ENCODE measurements around the gene PRR29. TPM values are rescaled to one million over a fixed set of nuclear protein-coding genes. Genes with fewer than 3 reads are reported as not detected.

Gene PRR29
- total RNA-seq = under 1 TPM in 1 of 5 donors, not detected in 4; 0.92 TPM
- under 1 TPM in 2 of 3 donors, not detected in 1; 0.08 to 0.50 TPM for polyA plus RNA-seq
- long read RNA-seq, donor 1, partial matches to known transcripts = 0 of 2 reads
- long read RNA-seq, donor 1, other reads (novel, unspliced or antisense) = 0 of 2 reads
- long read RNA-seq, donor 2, partial matches to known transcripts = 0 of 1 reads
- long read RNA-seq, donor 2, other reads (novel, unspliced or antisense) = 0 of 1 reads
- long read RNA-seq, donor 3 = 0 reads
- long read RNA-seq, donor 4, partial matches to known transcripts = 0 of 1 reads
- long read RNA-seq, donor 4, other reads (novel, unspliced or antisense) = 0 of 1 reads
- long read RNA-seq, donor 5, transcript PRR29-206 (1 exons, 1,637 nt) = major isoform, 9 of 10 reads
- long read RNA-seq, donor 5, partial matches to known transcripts = 0 of 10 reads
- long read RNA-seq, donor 5, other reads (novel, unspliced or antisense) = 0 of 10 reads
- long read RNA-seq, donor 6, partial matches to known transcripts = 0 of 4 reads
- long read RNA-seq, donor 6, other reads (novel, unspliced or antisense) = 0 of 4 reads
- long read RNA-seq, donor 7, partial matches to known transcripts = 0 of 4 reads
- long read RNA-seq, donor 7, other reads (novel, unspliced or antisense) = 0 of 4 reads
- long read RNA-seq, donor 8, partial matches to known transcripts = 0 of 2 reads
- long read RNA-seq, donor 8, other reads (novel, unspliced or antisense) = 0 of 2 reads
- long read RNA-seq, donor 9, transcript PRR29-206 (1 exons, 1,637 nt) = major isoform, 6 of 6 reads
- long read RNA-seq, donor 9, partial matches to known transcripts = 0 of 6 reads
- long read RNA-seq, donor 9, other reads (novel, unspliced or antisense) = 0 of 6 reads
- long read RNA-seq, donor 10, partial matches to known transcripts = 0 of 3 reads
- long read RNA-seq, donor 10, other reads (novel, unspliced or antisense) = 0 of 3 reads

GRCh38 chr17:63998050-63998720 lies at the start of gene PRR29:
TSS of gene PRR29 (plus strand) at chr17:63998351. CDS start at chr17:63998365, 14 bp downstream.
- peak; percentile 74 to 95 for DNase-seq
- Histone ChIP-seq H3K27me3 (peaks cover 0 to 55% (median 19%) of the 10 kb centered on the region in 3 donors), H3K36me3 (peaks cover 0 to 8% (median 2%) of the 10 kb centered on the region in 4 donors), H3K27ac (peak within 1 kb of the TSS in 4 of 5 donors; percentile 5 to 42 (median 31)), H3K9me3 (no peaks in the 10 kb centered on the region), H3K4me3 (peak within 1 kb of the TSS; percentile 50 to 68 (median 60)), H3K4me1 (peaks cover 16 to 27% (median 21%) of the 10 kb centered on the region in 4 donors)
- WGBS, 5 donors = 0 to 3% (median 1%) methylated on average over 28 to 43 of the region's 43 CpGs
- no peak for TF ChIP-seq EP300 (IDR thresholded peaks at IDR 0.05)
- TF ChIP-seq, protein P1, sequence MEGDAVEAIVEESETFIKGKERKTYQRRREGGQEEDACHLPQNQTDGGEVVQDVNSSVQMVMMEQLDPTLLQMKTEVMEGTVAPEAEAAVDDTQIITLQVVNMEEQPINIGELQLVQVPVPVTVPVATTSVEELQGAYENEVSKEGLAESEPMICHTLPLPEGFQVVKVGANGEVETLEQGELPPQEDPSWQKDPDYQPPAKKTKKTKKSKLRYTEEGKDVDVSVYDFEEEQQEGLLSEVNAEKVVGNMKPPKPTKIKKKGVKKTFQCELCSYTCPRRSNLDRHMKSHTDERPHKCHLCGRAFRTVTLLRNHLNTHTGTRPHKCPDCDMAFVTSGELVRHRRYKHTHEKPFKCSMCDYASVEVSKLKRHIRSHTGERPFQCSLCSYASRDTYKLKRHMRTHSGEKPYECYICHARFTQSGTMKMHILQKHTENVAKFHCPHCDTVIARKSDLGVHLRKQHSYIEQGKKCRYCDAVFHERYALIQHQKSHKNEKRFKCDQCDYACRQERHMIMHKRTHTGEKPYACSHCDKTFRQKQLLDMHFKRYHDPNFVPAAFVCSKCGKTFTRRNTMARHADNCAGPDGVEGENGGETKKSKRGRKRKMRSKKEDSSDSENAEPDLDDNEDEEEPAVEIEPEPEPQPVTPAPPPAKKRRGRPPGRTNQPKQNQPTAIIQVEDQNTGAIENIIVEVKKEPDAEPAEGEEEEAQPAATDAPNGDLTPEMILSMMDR (IDR thresholded peaks at IDR 0.05) = no peak
- TF ChIP-seq POLR2AphosphoS5 (IDR thresholded peaks at IDR 0.05) = no peak
- TF ChIP-seq POLR2A (IDR thresholded peaks at IDR 0.05) = no peak
- intact Hi-C loops (cut with DNase I; ENCODE audit: low total_unique reads) = no loop called here

DNA sequence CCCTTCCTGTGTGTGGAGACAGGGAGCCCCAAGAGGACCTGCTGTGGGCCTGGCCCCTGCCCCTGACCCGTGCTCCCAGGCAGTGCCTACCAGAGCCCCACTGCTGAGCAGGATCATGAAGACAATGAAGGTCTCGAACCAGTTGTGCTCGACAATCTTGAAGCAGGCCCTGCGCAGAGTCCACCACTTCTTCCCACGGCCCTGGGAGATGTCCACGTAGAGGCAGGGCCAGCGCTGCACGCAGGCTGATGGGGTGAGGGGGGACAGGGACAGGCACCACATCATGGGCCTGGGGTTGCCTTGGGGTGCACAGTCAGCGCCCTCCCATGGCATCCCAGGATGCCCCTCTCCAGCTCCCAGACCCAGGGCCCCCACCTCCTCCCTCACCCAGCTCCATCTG lies 49.6 kb upstream of the PRR29 start:
- WGBS, 5 donors = 85 to 90% (median 88%) methylated on average over 6 to 9 of the region's 9 CpGs
- intact Hi-C loops (cut with DNase I; ENCODE audit: low total_unique reads) = no loop called here

DNA sequence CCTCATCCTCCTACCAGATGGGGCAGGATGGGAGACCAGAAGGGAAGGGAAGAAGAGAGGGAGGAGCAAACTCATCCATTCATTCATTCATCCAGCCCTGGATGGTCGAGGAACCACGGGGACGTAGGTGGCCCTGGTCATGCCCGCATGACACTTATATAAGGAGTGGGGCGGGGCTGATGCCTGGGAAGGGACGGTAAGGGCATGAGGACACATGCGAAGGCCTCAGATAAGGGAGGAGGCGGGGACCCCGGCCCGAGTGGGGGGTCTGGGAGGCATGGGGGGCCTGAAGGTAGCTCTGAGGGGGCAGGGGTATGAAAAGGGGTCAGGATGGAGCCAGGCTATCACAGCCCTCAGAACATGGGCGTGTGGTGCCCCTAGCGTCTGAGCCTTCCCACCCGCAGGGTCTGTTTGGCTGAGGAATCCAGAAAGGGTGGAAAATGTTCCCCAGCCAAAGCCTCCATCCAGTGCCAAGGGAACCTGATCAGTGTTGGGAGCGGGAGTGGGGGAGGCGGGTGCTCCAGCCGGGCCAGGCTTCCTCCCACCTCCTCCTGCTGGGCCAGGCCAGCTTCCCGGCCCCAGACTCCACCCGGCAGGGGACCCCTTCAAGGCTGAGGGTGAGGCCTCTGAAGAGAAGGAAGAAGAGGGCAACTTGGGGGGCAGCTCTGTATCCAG lies 48.4 kb upstream of the PRR29 start:
- WGBS, 5 donors = 62 to 71% (median 69%) methylated on average over 17 to 18 of the region's 18 CpGs
- peaks cover 0 to 19% (median 8%) of the 10 kb centered on the region in 4 donors for H3K4me1 ChIP-seq
- intact Hi-C loops (cut with DNase I; ENCODE audit: low total_unique reads) = no loop called here
- H3K4me3 ChIP-seq = no peak overlapping the region
- peaks cover 0 to 42% (median 0%) of the 10 kb centered on the region in 3 donors for H3K27me3 ChIP-seq
- TF ChIP-seq, protein P1 (IDR thresholded peaks at IDR 0.05) = no peak
- TF ChIP-seq EP300 (IDR thresholded peaks at IDR 0.05) (no peak), POLR2AphosphoS5 (IDR thresholded peaks at IDR 0.05) (no peak), POLR2A (IDR thresholded peaks at IDR 0.05) (no peak)
- no peaks in the 10 kb centered on the region for H3K36me3 ChIP-seq
- DNase-seq = no peak
- H3K9me3 ChIP-seq = no peaks in the 10 kb centered on the region
- H3K27ac ChIP-seq = no peak overlapping the region

More for the DNA sequence above, 49.6 kb upstream of the PRR29 start:
- Histone ChIP-seq H3K4me1 (peaks cover 0 to 16% (median 6%) of the 10 kb centered on the region in 4 donors), H3K36me3 (no peaks in the 10 kb centered on the region), H3K27me3 (peaks cover 0 to 36% (median 0%) of the 10 kb centered on the region in 3 donors), H3K9me3 (no peaks in the 10 kb centered on the region), H3K4me3 (no peak overlapping the region), H3K27ac (no peak overlapping the region)
- TF ChIP-seq EP300 (IDR thresholded peaks at IDR 0.05) = no peak
- no peak for TF ChIP-seq POLR2AphosphoS5 (IDR thresholded peaks at IDR 0.05)
- TF ChIP-seq, protein P1 (IDR thresholded peaks at IDR 0.05) = no peak
- no peak for TF ChIP-seq POLR2A (IDR thresholded peaks at IDR 0.05)
- no peak for DNase-seq

Measured in stomach (tissue), 19 donors.